ENCODE measurements around the gene CBX4. TPM values are rescaled to one million over a fixed set of nuclear protein-coding genes. Genes with fewer than 3 reads are reported as not detected.

CBX4 gene
- total and polyA plus RNA-seq, 2 of the 13 experiments (the other 11 are each of a cell fraction or from before 2014, with no cell fraction given), result 25.8 to 50.8 TPM

GRCh38 chr17:79821331-79822095, 17.7 kb downstream of the CBX4 start (continued):
- TF ChIP-seq ZSCAN5A (CRISPR knock-in tag; IDR thresholded peaks at IDR 0.05; ENCODE audit: borderline replicate concordance) (0 out of 2 replicates have a peak, but pooled peaks have one; percentile 36), ZNF264 (CRISPR knock-in tag; IDR thresholded peaks at IDR 0.05) (peak; percentile 88), ZNF318 (CRISPR knock-in tag; IDR thresholded peaks at IDR 0.05) (no peak), CEBPG (CRISPR knock-in tag; IDR thresholded peaks at IDR 0.05) (peak; percentile 62), MIER3 (CRISPR knock-in tag; IDR thresholded peaks at IDR 0.05; ENCODE audit: borderline replicate concordance) (peak; percentile 97), POGZ (CRISPR knock-in tag; IDR thresholded peaks at IDR 0.05) (peak; percentile 32; the same call in 1 of the 2 replicates), TFDP2 (CRISPR knock-in tag; IDR thresholded peaks at IDR 0.05) (peak; percentile 50; the same call in 1 of the 2 replicates), ZNF550 (CRISPR knock-in tag; IDR thresholded peaks at IDR 0.05; ENCODE audit: borderline replicate concordance) (0 out of 2 replicates have a peak, but pooled peaks have one; percentile 14), ZNF777 (CRISPR knock-in tag; IDR thresholded peaks at IDR 0.05) (0 out of 2 replicates have a peak, but pooled peaks have one; percentile 36), RFXAP (CRISPR knock-in tag; IDR thresholded peaks at IDR 0.05; ENCODE audit: borderline replicate concordance) (peak; percentile 65; the same call in 1 of the 2 replicates), HNRNPH1 (optimal IDR thresholded peaks at IDR 0.05; ENCODE audit: low read depth, low read length) (no peak), MAZ (IDR thresholded peaks at IDR 0.05; ENCODE audit: borderline replicate concordance, low read depth, low read length) (peak; percentile 53; the same call in 1 of the 2 replicates), MAZ (CRISPR knock-in tag; IDR thresholded peaks at IDR 0.05; ENCODE audit: low read depth) (peak; percentile 88), ZNF709 (CRISPR knock-in tag; IDR thresholded peaks at IDR 0.05) (peak; percentile 68), DMAP1 (CRISPR knock-in tag; IDR thresholded peaks at IDR 0.05) (peak; percentile 65; the same call in 1 of the 2 replicates), KDM5B (CRISPR knock-in tag; IDR thresholded peaks at IDR 0.05; ENCODE audit: borderline replicate concordance) (peak; percentile 36; the same call in 1 of the 2 replicates), MTA1 (CRISPR knock-in tag; IDR thresholded peaks at IDR 0.05; ENCODE audit: borderline replicate concordance) (peak; percentile 24)
